IPS DF 4.7 (cell line): ENCODE data around the gene UTP4.

Source experiments
- DNase-seq: peaks from one replicate; pipeline ENCODE4 v3.0.0-alpha.2; 2013; ENCODE audit warnings: low spot score; ENCODE audit errors: extremely low read depth

UTP4 gene

DNA sequence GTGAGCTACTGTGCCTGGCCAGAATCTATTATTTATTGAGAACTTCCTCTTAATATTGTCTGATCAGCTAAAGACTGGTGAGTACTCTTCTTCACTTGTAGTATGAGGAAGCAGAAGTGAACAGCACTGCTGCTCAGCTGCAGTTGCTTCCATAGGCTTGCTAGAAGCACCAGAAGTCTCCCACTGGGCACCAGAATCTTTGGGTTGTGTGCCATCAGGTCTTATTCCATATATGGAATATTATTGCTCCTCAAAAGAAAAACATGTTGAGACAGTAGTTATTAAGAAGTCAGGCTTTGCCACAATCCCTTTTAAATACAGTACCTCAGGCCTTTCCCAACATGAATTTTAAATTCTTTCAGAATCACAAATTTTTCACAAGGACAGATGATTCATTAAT lies 71.7 kb downstream of the UTP4 start:
- no peak for DNase-seq

DNA sequence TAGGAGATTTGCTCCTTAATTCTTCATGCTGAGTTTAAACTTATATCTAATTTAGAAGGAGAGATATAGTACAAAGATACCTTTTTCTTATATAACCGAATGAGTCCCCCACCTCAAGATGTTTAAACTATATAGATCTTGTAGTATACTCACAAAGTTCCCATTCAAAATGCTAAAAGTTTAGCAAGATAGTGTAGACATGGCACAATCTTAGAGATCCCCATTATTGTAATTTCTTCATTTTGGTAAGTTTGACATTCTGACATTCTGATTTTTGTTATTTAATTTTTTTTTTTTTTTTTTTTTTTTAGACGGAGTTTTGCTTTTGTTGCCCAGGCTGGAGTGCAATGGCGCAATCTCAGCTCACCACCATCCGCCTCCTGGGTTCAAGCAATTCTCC lies 77.3 kb downstream of the UTP4 start:
- DNase-seq: no peak

DNA sequence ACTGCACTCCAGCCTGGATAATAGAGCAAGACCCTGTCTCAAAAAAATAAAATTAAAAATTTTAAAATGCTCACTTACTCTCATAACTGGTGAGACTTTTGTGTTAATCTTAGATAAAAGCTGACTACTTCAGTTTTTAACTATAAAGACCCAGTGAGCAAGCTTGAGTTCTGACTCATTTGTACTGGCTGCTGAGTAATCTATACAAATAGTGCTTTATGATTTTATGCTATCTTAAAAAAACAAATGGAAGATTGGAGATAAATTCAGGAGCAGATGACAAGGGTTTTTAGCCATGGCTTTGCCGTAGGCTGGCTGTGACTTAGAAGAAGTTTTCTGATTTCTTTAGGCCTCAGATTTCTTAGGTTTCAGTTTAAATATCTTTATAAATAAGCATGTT lies 85.0 kb downstream of the UTP4 start:
- DNase-seq: no peak
